K562 (cell line): ENCODE measurements around the gene OPTN. TPM values are rescaled to one million over a fixed set of nuclear protein-coding genes. Genes with fewer than 3 reads are reported as not detected.
"Not testable (repeated sequence)": the region's sequence is repeated elsewhere in the genome, so short reads cannot be mapped to it uniquely, and the experiment has no call there.

ENCODE experiments used
- ATAC-seq: fragments of 200-7000 bp; cut with Tn5 transposase; 3 replicates; pipeline ENCODE4 v1.9.1; 2020; ENCODE audit warnings: moderate library complexity
- BruUV-seq: library from RNA; stranded (reverse); fragments of 400-500 nt; replicated peaks from 2 replicates; lab custom pipeline; 2021; lab: Mats Ljungman, UMichigan
- CTCF ChIA-PET: fragments of 300-600 bp; formaldehyde crosslinking; extraction: SDS; loops from one replicate; lab custom pipeline; 2021; ENCODE audit warnings: low intra/inter-chr PET ratio; lab: Yijun Ruan, JAX
- POLR2A ChIA-PET: fragments of 300-600, 350-650 bp; sonication (Branson Sonifier 250); formaldehyde crosslinking; extraction: SDS; loops from one replicate; lab custom pipeline; 2021; ENCODE audit warnings: antibody characterized with exemption, inconsistent platforms; lab: Yijun Ruan, JAX
- DNase-seq, 4 experiments: peaks; one replicate each; pipeline versions ENCODE4 v3.0.0 to v3.0.0-alpha.2; 2011 to 2018; ENCODE audit warnings: low spot score in 3 of 4, mixed read lengths in 3 of 4; ENCODE audit errors: extremely low read depth in 1 of 4
- FAIRE-seq: peaks from 2 replicates; lab custom pipeline; 2011; peaks lifted over from hg19 to GRCh38; lab: Jason Lieb, UNC
- H2AFZ ChIP-seq: 2 replicates; pipeline ENCODE4 v1.6.0; 2011; ENCODE audit warnings: low read depth, low read length, control low read depth, inconsistent platforms
- H3K27ac ChIP-seq: fragments of 200-600 bp; 3 replicates; pipeline ENCODE4 v1.8.0; 2011; ENCODE audit warnings: low read depth, mild to moderate bottlenecking, control low read depth, inconsistent platforms, low read length, moderate library complexity, mixed read lengths; ENCODE audit errors: extremely low read depth
- H3K27me3 ChIP-seq, 2 experiments: fragments of 300-600 bp in 1 of 2; 2 replicates in 1 of 2; 3 replicates in 1 of 2; pipeline versions ENCODE4 v1.6.0 to v1.8.0; 2011; ENCODE audit warnings: inconsistent platforms in 2 of 2, low read length in 2 of 2, mild to moderate bottlenecking in 1 of 2, mixed read lengths in 1 of 2, moderate library complexity in 1 of 2; ENCODE audit not compliant: control insufficient read depth in 2 of 2, insufficient read depth in 2 of 2
- H3K36me3 ChIP-seq: fragments of 300-600 bp; 3 replicates; pipeline ENCODE4 v1.8.0; 2011; ENCODE audit warnings: mild to moderate bottlenecking, low read length, inconsistent platforms; ENCODE audit not compliant: control insufficient read depth, insufficient read depth
- H3K4me1 ChIP-seq, 2 experiments: fragments of 200-600 bp in 1 of 2; replicated peaks in 1 of 2; 2 replicates in 1 of 2; 3 replicates in 1 of 2; pipeline versions ENCODE4 v1.5.1 to v1.8.0; 2011; ENCODE audit warnings: inconsistent platforms in 2 of 2, low read length in 2 of 2, mild to moderate bottlenecking in 1 of 2, mixed read lengths in 1 of 2, moderate library complexity in 1 of 2; ENCODE audit not compliant: control insufficient read depth in 2 of 2, insufficient read depth in 2 of 2
- H3K4me2 ChIP-seq: 2 replicates; pipeline ENCODE4 v1.6.1; 2011; ENCODE audit warnings: low read length, control low read depth, inconsistent platforms, mixed read lengths; ENCODE audit not compliant: insufficient read depth
- H3K4me3 ChIP-seq: fragments of 200-600 bp; sonication (generic), shearing (Covaris generic); 2 replicates; pipeline ENCODE4 v1.5.1; 2016; ENCODE audit warnings: control low read depth, inconsistent platforms
- H3K79me2 ChIP-seq: fragments of 200-600 bp; 3 replicates; pipeline ENCODE4 v1.8.0; 2011; ENCODE audit warnings: low read length, inconsistent platforms; ENCODE audit not compliant: control insufficient read depth, insufficient read depth
- H3K9ac ChIP-seq, 2 experiments: 2 replicates each; pipeline versions ENCODE4 v1.6.0 to v1.6.1; 2011; ENCODE audit warnings: low read depth in 2 of 2, low read length in 2 of 2, control low read depth in 1 of 2, inconsistent platforms in 1 of 2, mild to moderate bottlenecking in 1 of 2, mixed read lengths in 1 of 2; ENCODE audit not compliant: insufficient read depth in 1 of 2
- H3K9me1 ChIP-seq: one replicate; pipeline ENCODE4 v1.6.0; 2011; ENCODE audit warnings: inconsistent platforms, mild to moderate bottlenecking, low read length, moderate library complexity; ENCODE audit not compliant: control insufficient read depth, insufficient read depth
- H3K9me3 ChIP-seq: replicated peaks from 2 replicates; pipeline ENCODE4 v1.5.1; 2011; ENCODE audit warnings: low read depth, low read length, inconsistent platforms; ENCODE audit not compliant: control insufficient read depth, insufficient read depth
- H4K20me1 ChIP-seq: replicated peaks from 2 replicates; pipeline ENCODE4 v1.6.1; 2011; ENCODE audit warnings: low read length, inconsistent platforms, mixed read lengths; ENCODE audit not compliant: control insufficient read depth, insufficient read depth
- BCOR ChIP-seq: fragments of 450-650 bp; IDR thresholded peaks from 2 replicates; pipeline ENCODE4 v1.6.1; 2016
- POU5F1 ChIP-seq: fragments of 150-350 bp; IDR thresholded peaks from 2 replicates; pipeline ENCODE4 v1.6.1; 2014; ENCODE audit warnings: borderline replicate concordance, low read length, low read depth, mild to moderate bottlenecking; ENCODE audit not compliant: partially characterized antibody
- YY1 ChIP-seq, 3 experiments: IDR thresholded peaks; 2 replicates each; pipeline ENCODE4 v1.6.1; 2011; ENCODE audit warnings: low read length in 2 of 3, mild to moderate bottlenecking in 2 of 3, moderate library complexity in 2 of 3, borderline replicate concordance in 1 of 3, control low read depth in 1 of 3, low read depth in 1 of 3; ENCODE audit not compliant: insufficient read depth in 3 of 3, insufficient replicate concordance in 2 of 3, control insufficient read depth in 1 of 3, insufficient read length in 1 of 3; ENCODE audit errors: extremely low read depth in 1 of 3
- WGBS: fragments of 100-300 bp; shearing (Covaris generic); methylation state at CpG from one replicate; pipeline ENCODE4 v1.1.6; 2016; ENCODE audit warnings: low coverage, mixed read lengths; ENCODE audit not compliant: insufficient coverage; ENCODE audit errors: missing lambda C conversion rate; 5-methylcytosine and 5-hydroxymethylcytosine counted together
- in situ Hi-C: fragments of 300-500 bp; cut with MboI; formaldehyde crosslinking; loops from 4 replicates; pipeline ENCODE4 v1.15.0; 2018; ENCODE audit warnings: inconsistent platforms, mixed read lengths
- intact Hi-C: fragments of 100-400 bp; cut with micrococcal nuclease; formaldehyde crosslinking; loops from 2 replicates; pipeline ENCODE4 v1.14.2; 2022
- polyA plus RNA-seq, 8 experiments: library from polyadenylated mRNA; depleted of rRNA in 4 of 8; stranded (reverse) in 5 of 8; unstranded in 3 of 8; fragments of >200 nt; fragmentation: Nextera tagmentation in 2 of 8; fragmentation: Illumina TruSeq in 1 of 8; extraction: Ambion mirVana in 2 of 8; extraction: Trizol in 1 of 8; gene quantifications; 2 replicates each; pipeline versions ENCODE4 v1.2.1 to v1.2.3, GENCODE V29; 2011 to 2014; ENCODE audit warnings: inconsistent platforms in 1 of 8, missing spikeins in 1 of 8
- total RNA-seq, 7 experiments: library from RNA; depleted of rRNA in 6 of 7; stranded (reverse); fragments of >200 nt in 6 of 7; fragmentation: Illumina TruSeq in 2 of 7; extraction: Trizol in 2 of 7; gene quantifications; 2 replicates each; pipeline versions ENCODE4 v1.2.1 to v1.2.3, GENCODE V29; 2011 to 2021; ENCODE audit warnings: low replicate concordance in 1 of 7

OPTN gene
- total and polyA plus RNA-seq, 9 of the 15 experiments (the other 6 are each of a cell fraction or from before 2014, with no cell fraction given) = 2.2 to 6.8 (median 5.0) TPM

- H3K4me1 ChIP-seq, H3K9me3 ChIP-seq, H3K27me3 ChIP-seq, POLR2A ChIA-PET, H3K4me2 ChIP-seq, H3K79me2 ChIP-seq, H3K4me3 ChIP-seq, H3K9me1 ChIP-seq, H3K27ac ChIP-seq, BruUV-seq, ATAC-seq, H4K20me1 ChIP-seq, CTCF ChIA-PET, H3K36me3 ChIP-seq, FAIRE-seq, intact Hi-C loops, in situ Hi-C loops, DNase-seq, H3K9ac ChIP-seq, H2AFZ ChIP-seq: not testable (repeated sequence)
- WGBS = 5% methylated on average over 4 of the region's 4 CpGs
- peak; percentile 49; the same call in 1 of the 2 replicates for TF ChIP-seq BCOR
Observed at GRCh38 chr10:13155860-13156259, 55.9 kb downstream of the OPTN start.

GRCh38 chr10:13158401-13158800, 58.4 kb downstream of the OPTN start:
- Histone ChIP-seq H3K9me3 (no peaks in the 10 kb centered on the region), H3K4me1 (peaks cover 4 to 13% of the 10 kb centered on the region in 2 experiments; a peak in 4 of 5 replicates), H3K79me2 (peaks cover 20% of the 10 kb centered on the region), H3K9ac (no peak overlapping the region), H3K27ac (no peak overlapping the region), H2AFZ (no peak overlapping the region), H3K9me1 (no peaks in the 10 kb centered on the region), H3K27me3 (no peaks in the 10 kb centered on the region; a peak in 1 of 5 replicates), H4K20me1 (no peaks in the 10 kb centered on the region), H3K36me3 (peaks cover 3% of the 10 kb centered on the region; the same call in 2 of the 3 replicates), H3K4me3 (no peak overlapping the region), H3K4me2 (no peak overlapping the region)
- CTCF ChIA-PET = no interaction called here
- no peak for DNase-seq
- POLR2A ChIA-PET = no interaction called here
- no peak for ATAC-seq
- in situ Hi-C loops = no loop called here
- peak in 1 of 3 experiments; percentile 17 for TF ChIP-seq YY1 (IDR thresholded peaks at IDR 0.05; ENCODE audit: borderline replicate concordance in 1 of 3, control insufficient read depth in 1 of 3, extremely low read depth in 1 of 3, insufficient read depth in 3 of 3, insufficient read length in 1 of 3, insufficient replicate concordance in 2 of 3, low read depth in 1 of 3, low read length in 2 of 3)
- TF ChIP-seq POU5F1 = no peak
- intact Hi-C loops = no loop called here
- no TSS peak for BruUV-seq
- FAIRE-seq = no peak
- WGBS = 81% methylated on average over 18 of the region's 32 CpGs
